ENCODE results near the gene OSBPL1A.

The OSBPL1A gene

DNA sequence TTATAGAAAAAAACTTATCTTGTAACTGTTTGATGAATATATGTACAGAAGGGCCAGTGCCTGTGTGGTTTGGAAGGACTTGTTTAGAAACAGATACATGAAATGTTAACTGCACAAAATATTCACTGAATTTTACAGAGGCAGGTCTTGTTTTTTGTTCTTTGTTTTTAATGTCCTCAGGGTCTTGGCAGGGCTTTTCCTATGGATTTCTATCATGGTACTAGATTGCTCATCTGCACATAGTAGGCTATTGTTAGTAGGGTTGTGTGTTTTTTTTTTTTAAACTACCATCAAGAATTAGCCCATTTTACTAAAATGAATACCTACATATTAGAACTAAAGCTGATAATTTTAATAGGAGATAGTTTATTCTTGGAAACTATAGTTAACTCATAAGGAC lies 255.2 kb downstream of the OSBPL1A start:
- TF ChIP-seq ZFX (IDR thresholded peaks at IDR 0.05; ENCODE audit: borderline replicate concordance): no peak
- TF ChIP-seq, protein P1, sequence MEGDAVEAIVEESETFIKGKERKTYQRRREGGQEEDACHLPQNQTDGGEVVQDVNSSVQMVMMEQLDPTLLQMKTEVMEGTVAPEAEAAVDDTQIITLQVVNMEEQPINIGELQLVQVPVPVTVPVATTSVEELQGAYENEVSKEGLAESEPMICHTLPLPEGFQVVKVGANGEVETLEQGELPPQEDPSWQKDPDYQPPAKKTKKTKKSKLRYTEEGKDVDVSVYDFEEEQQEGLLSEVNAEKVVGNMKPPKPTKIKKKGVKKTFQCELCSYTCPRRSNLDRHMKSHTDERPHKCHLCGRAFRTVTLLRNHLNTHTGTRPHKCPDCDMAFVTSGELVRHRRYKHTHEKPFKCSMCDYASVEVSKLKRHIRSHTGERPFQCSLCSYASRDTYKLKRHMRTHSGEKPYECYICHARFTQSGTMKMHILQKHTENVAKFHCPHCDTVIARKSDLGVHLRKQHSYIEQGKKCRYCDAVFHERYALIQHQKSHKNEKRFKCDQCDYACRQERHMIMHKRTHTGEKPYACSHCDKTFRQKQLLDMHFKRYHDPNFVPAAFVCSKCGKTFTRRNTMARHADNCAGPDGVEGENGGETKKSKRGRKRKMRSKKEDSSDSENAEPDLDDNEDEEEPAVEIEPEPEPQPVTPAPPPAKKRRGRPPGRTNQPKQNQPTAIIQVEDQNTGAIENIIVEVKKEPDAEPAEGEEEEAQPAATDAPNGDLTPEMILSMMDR (IDR thresholded peaks at IDR 0.05): no peak
- H3K27ac ChIP-seq: no peak overlapping the region

DNA sequence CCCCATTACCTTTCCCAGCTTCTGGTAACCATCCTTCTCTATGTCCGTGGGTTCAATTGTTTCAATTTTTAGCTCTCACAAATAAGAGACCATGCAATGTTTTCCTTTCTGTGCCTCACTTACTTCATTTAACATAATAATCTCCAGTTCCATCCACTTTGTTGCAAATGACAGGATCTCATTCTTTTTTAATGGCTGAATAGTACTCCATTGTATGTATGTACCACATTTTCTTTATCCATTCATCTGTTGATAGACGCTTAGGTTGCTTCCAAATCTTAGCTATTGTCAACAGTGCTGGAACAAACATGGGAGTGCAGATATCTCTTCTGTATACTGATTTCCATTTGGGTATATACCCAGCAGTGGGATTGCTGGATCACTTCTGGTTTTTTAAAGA lies 256.9 kb downstream of the OSBPL1A start:
- TF ChIP-seq, protein P1 (IDR thresholded peaks at IDR 0.05): no peak
- no peak overlapping the region for H3K27ac ChIP-seq

DNA sequence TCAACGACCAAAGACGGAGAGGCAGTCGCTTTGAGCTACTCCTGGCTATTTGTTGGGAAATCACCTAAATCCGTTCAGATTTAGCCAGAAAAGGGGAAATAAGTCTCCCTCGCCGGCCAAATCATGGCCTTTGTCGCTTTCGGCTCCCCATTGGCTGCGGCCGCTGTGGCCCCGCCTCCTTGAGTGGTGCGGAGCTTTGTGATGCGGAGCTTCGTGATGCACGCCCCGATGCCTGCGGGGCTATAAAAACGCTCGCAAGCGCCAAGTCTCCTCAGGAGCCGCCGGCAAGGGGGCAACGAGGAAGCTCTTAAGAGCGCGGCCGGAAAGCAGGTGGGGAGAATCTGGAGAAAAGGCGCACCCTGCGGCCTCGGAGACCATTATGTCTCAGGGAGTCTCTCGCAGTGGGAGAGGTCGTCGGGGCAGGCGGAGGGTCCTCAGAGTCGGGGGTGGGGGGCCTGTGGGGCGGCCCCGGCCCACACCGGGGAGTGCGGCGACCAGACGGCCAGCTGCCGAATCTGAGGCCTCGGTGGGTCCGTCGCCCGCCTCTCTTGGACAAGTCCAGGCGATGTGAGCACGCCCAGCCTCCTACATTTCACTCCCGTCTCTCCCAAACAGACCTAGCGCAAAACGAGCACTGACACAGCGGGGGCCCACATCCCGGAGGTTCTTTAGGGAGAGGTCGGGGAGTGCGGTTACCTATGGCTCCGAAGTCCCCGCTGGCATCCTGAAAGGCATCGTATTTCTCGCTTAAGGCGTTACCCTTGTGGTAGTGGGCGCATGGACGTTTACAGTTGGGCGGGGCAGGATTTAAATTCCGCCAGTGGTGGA lies 258.6 kb downstream of the OSBPL1A start, which contains the start of gene CABYR:
Gene CABYR, plus strand, starts transcription at position 274 of the 828 bp plus-strand sequence. CDS start 4,053 bp downstream, outside the sequence.
- no peak for TF ChIP-seq ZFX (IDR thresholded peaks at IDR 0.05; ENCODE audit: borderline replicate concordance)
- TF ChIP-seq, protein P1 (IDR thresholded peaks at IDR 0.05): no peak
- no peak within 1 kb of the TSS for H3K27ac ChIP-seq

DNA sequence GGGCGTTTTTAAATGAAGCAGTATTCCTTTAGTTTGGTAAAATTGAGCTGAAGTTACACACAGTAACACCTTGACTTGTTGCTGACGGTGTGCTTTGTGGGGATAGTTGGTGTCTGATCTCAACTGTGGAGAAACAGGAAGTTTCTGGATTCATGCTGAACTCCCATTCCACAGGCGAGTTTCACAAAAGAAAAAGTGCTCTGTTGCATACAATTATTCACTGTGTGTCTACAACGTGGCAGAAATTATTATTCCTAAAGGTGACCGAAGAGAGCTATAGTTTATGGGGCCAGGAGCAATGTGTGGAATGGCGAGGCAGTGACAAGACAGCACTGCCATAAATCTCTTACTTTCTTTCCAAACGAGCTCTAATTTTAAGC lies 259.2 kb downstream of the OSBPL1A start:
- H3K27ac ChIP-seq: no peak overlapping the region
- TF ChIP-seq ZFX (IDR thresholded peaks at IDR 0.05; ENCODE audit: borderline replicate concordance): no peak
- TF ChIP-seq, protein P1 (IDR thresholded peaks at IDR 0.05): no peak

DNA sequence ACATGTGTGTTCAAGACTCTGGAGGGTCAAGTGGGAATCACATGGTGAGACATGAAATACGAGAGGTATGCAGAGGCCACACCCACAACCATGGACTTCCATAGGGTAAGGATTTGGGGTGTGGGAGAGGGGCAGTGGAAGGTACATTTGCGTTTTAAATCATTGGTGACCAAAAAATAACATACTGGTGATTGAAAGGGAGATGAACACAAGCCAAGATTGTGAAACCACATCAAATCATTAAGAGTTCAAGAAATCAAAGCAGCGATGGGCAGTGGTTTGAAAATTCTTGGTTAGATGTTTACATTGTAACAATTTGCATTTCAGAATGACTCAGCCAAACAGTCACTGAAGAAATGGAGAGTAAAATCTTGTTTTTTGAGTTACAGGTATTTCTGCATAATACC lies 260.7 kb downstream of the OSBPL1A start:
- TF ChIP-seq, protein P1 (IDR thresholded peaks at IDR 0.05): no peak
- TF ChIP-seq ZFX (IDR thresholded peaks at IDR 0.05; ENCODE audit: borderline replicate concordance): no peak
- H3K27ac ChIP-seq: no peak overlapping the region

DNA sequence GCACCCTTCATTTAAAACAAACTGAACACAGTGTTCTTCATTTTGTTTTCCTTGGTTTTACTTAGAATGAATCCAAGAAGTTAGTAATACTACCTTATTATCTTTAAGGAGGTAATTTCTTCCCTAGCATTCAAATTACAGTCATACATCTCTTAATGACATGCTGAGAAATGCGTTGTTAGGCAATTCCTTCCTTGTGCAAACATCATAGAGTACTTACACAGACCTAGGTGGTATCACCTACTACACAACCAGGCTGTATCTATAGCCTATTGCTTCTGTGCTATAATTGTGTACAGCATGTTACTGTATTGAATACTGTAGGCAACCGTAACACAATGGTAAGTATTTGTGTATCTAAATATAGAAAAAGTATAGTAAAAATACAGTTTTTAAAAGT lies 267.1 kb downstream of the OSBPL1A start:
- no peak overlapping the region for H3K27ac ChIP-seq
- no peak for TF ChIP-seq ZFX (IDR thresholded peaks at IDR 0.05; ENCODE audit: borderline replicate concordance)
- TF ChIP-seq, protein P1 (IDR thresholded peaks at IDR 0.05): no peak

DNA sequence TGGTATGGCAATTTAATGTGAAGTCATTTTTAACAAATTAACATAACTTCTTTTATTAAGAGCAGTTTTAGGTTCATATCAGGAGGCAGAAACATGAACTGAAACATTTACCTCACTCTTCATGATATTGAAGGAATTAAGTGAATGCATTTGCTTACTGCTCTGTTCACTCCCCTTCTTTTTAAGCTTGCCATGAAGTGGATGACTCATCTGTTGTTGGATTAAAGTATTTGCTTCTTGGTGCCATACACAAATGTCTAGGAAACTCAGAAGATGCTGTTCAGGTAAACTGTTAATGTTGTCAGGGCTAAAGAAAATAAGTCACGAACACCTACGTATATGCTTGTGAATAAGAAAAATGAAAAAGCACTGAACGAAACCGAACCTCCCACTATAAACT lies 268.9 kb downstream of the OSBPL1A start:
- H3K27ac ChIP-seq: no peak overlapping the region
- TF ChIP-seq, protein P1 (IDR thresholded peaks at IDR 0.05): no peak
- no peak for TF ChIP-seq ZFX (IDR thresholded peaks at IDR 0.05; ENCODE audit: borderline replicate concordance)

All from 22Rv1 (cell line).